Cardiac fibroblast (primary cell): ENCODE measurements around the gene S100A5.

ENCODE experiments used
- DNase-seq, 2 donors: peaks; one replicate each; pipeline versions ENCODE4 v3.0.0 to v3.0.0-alpha.2; 2010; ENCODE audit warnings: low read depth in 2 of 2
- H3K4me3 ChIP-seq, 2 donors: replicated peaks in 1 of 2; 1 replicate in 1 of 2; 2 replicates in 1 of 2; pipeline ENCODE4 v1.5.1; 2011; ENCODE audit warnings: low read depth in 2 of 2, low read length in 2 of 2, mild to moderate bottlenecking in 2 of 2, moderate library complexity in 1 of 2
- CTCF ChIP-seq: IDR thresholded peaks from one replicate; pipeline ENCODE4 v1.5.1; 2011; ENCODE audit warnings: low read depth, mild to moderate bottlenecking, low read length, inconsistent platforms

Gene S100A5

GRCh38 chr1:153557877-153558276 lies 17.1 kb upstream of the S100A5 start:
- no peak for DNase-seq
- no peak for TF ChIP-seq CTCF
- no peak overlapping the region for H3K4me3 ChIP-seq

DNA sequence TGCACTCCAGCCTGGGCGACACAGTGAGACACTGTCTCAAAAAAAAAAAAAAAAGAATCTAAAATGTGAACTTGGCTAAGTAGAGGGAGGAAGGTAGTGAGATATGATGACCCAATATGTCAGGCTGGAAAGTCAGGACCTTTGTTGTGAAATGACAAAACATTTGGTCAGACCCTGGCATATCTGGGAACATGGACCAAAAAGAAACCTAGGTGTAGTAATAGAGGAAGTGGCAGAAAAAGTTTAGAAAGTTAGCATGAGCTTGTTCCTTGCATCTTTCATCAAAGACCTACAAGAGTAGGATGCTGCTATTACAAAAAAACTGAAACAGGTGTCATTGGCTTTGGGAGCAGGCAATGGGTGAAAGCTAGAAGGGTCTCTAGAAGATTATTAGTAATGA lies 15.6 kb upstream of the S100A5 start:
- DNase-seq, result no peak
- no peak overlapping the region for H3K4me3 ChIP-seq
- no peak for TF ChIP-seq CTCF

- TF ChIP-seq CTCF, result no peak
- H3K4me3 ChIP-seq, result no peak overlapping the region
- peak in 1 of 2 donors; percentile 47 for DNase-seq
Observed at GRCh38 chr1:153553830-153554541, 13.3 kb upstream of the S100A5 start.

DNA sequence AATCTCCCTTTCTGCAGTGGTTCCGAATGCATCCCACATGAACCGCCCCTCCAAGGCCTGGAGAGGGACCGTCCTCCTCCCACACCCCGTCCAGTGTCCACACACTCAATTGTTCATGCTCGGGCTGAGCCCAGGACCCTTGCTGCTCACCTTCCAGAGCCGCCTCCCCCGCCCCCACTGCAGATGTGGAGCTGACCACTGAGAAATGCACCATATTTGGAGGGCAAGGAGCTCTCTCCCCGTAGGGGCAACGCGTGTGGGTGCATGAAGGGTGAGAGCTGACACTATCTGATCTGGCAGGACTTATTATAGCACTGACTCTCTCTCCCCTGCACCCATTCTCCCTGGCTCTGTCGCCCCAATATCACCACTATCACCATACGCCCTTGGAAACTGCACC lies 12.4 kb upstream of the S100A5 start:
- DNase-seq, result no peak
- TF ChIP-seq CTCF, result no peak
- no peak overlapping the region for H3K4me3 ChIP-seq

DNA sequence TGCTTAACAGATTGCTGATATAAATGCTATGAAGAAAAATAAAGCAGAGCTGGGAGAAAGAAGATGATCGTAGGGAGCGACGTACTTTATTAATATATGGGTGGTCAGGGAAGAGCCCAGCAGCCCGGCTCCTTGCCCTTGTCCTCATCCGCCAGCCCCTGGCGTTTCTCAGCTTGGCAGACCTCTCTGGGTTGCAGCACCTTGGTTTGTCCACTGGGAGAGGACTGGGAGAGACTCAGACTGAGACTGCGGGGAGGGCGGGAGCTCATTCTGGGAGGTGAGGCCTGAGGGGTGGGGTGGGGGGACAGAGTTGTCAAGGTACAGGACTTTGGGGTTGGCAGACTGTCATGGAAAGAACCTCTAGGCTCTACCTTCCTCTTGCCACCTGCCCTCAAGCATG lies 11.6 kb upstream of the S100A5 start:
- no peak for DNase-seq
- TF ChIP-seq CTCF, result no peak
- H3K4me3 ChIP-seq, result no peak overlapping the region

DNA sequence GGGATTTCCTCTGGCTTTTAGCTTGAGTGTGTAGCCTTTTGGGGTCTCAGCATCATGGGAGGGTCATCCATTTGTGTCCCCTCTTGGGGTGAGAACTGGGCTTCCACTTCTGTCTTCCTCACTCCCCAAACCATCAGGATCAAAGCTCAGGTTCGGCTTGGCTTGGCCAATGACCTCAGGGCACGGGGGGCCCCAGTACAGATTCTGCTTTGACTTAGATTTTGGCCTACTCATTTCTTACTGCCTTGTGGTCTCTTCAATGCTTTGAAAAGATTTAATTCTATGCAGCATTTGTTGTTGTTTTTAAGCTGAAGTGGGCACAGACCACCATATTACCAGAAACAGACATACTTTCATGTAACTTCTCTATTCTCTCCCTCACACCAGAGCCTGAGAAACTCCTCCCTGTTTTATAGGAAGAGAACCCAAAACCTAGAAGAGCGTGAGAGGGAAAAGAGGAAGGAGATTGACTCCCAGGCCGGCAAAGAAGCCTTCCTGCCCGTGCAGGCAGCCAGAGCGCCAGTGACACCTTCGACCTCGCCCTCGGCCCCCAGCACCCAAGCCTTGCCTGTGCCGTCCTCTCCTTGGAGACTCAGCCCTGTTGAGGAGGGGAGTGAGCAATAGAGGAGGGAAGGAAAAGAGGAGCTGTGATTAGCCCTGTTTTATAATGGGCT lies 10.2 kb upstream of the S100A5 start:
- DNase-seq, result no peak
- TF ChIP-seq CTCF, result no peak
- no peak overlapping the region for H3K4me3 ChIP-seq
